Body of pancreas (tissue), 4 donors: ENCODE results near the gene LARP1.

Experiments used
- CTCF ChIP-seq, 7 experiments: fragments of 450-650 bp in 4 of 7; fragments of 200-600 bp in 3 of 7; sonication (generic) in 3 of 7; IDR thresholded peaks; one replicate each; pipeline ENCODE4 v1.5.1; 2016 to 2019; ENCODE audit warnings: antibody characterized with exemption in 7 of 7
- POLR2A ChIP-seq, 3 donors: fragments of 450-650 bp; IDR thresholded peaks; one replicate each; pipeline ENCODE4 v1.6.1; 2016; ENCODE audit warnings: antibody characterized with exemption in 3 of 3, mild to moderate bottlenecking in 2 of 3

- TF ChIP-seq CTCF (IDR thresholded peaks at IDR 0.05) (peak in 2 of 7 experiments; percentile 4 to 9), POLR2A (IDR thresholded peaks at IDR 0.05) (no peak)
Observed at GRCh38 chr5:154732212-154732611, 23.0 kb upstream of the LARP1 start.
